Astrocyte of the hippocampus (primary cell): ENCODE measurements around the gene POLK.

ENCODE experiments used
- DNase-seq: peaks from one replicate; pipeline ENCODE4 v3.0.0; 2011; ENCODE audit warnings: low read depth, low spot score

Gene POLK

DNA sequence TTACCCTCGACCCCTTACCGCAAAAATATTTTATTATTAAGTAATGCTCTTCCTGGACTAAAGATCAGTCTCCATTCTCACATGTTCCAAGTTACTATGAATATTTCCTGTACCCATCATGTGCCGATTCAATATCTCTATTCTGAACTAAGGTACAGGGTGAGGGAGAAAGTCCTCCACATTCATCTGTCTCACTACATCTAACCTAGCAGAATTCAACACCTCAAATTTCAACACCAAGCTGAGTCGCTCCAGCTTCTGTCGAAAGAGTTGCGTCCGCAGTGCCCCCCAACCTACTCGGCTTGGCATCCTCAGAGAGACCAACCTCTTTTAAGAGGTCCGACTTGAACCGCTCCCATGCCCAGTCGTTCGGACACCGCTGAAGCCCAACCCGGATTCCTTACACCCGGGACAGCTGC, 1.3 kb upstream of the POLK start:
- no peak for DNase-seq

- DNase-seq = peak; percentile 63
Measured at GRCh38 chr5:75510836-75511434, 756 bp upstream of the POLK start.

DNA sequence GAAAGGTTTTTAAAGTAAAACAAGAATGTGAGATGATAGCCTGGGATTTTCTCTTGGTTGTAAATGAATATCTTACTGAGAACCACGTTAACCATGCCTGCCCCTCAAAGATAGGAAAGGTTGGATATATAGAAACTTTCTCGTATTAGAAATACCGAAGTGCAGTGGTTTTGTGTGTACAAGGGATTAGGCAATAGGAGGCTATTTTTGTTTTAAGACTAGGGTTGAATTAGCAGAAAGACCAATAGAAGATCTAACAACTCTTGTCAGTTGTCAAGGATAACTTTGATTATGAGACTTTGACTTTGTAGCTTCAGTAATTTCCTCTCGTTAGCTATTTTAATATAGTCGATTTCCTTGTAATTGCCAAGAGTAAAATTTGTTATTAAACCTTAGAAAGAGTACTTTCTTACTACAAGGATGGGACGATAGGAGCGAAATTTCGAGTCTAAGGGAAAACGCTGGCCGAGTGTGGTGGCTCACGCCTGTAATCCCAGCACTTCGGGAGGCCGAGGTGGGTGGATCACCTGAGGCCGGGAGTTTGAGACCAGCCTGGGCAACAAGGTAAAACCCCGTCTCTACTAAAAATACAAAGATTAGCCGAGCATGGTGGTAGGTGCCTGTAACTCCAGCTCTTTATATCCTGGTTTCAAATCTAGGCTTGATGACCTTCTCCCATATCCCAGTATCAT, 838 bp downstream of the POLK start:
- no peak for DNase-seq

- DNase-seq = no peak
Measured at GRCh38 chr5:75513841-75514240, 2.1 kb downstream of the POLK start.

DNA sequence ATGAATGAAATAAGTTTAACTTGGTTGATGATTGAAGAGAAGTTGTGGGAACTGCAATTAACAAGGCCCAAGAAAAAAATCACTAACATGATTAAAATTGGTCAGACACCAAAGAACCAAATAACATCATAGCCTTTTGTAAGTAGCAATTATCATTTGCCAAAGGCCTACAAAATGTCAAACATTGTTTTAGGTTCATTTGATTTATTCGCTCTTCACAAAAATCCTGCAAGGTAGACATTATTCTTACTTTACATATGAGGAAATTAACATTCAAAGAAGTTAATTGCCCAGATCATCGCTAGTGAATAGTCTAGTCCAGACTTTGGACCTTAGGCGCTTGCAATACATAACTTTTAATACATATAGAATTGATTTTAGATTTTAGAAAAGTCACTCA, 2.6 kb downstream of the POLK start:
- DNase-seq = no peak

GRCh38 chr5:75519761-75520160, 8.1 kb downstream of the POLK start:
- DNase-seq = no peak

GRCh38 chr5:75521195-75521594, 9.5 kb downstream of the POLK start:
- no peak for DNase-seq

DNA sequence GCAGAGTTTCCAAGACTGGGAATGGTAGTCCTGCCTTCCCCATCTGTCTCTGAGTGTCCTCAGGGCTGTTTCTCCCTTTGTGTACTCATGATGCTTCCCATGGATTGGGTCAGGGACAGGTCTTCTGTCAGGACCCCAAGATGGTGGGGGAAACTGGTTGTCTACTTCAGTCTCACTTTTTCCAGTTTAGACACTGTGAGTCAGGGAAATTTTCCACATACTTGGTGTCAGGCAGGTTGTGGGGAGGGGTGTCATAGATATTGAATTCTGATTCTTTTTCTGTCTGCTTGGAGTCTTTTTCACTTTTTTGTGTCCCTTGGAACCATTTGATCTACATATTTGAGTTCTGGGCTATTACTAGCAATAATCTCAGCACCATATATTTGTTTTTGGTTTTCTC, 10.3 kb downstream of the POLK start:
- DNase-seq = peak; percentile 31

GRCh38 chr5:75522542-75522941, 10.9 kb downstream of the POLK start:
- no peak for DNase-seq

GRCh38 chr5:75523275-75523674, 11.6 kb downstream of the POLK start:
- no peak for DNase-seq

DNA sequence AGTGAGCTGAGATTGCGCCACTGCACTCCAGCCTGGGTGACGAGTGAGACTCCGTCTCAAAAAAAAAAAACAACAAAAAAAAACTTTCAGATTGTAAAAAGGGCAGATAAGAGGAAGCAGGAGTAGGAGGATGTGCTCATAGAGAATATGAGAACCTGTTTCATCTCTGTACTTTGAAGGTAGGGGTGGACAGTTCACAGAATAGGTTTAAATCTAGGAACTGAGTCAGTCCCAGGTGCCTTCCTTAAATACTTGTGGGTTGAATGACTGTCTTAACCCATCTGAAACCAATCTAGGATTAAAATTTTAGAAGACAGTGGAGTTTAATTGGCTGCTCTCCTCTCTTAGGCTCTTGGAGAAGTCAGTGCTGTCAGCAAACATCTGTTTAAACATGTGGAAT, 12.4 kb downstream of the POLK start:
- no peak for DNase-seq

GRCh38 chr5:75524591-75524990, 12.9 kb downstream of the POLK start:
- DNase-seq = no peak

GRCh38 chr5:75525344-75525743, 13.7 kb downstream of the POLK start:
- DNase-seq = no peak

- DNase-seq = no peak
Measured at GRCh38 chr5:75526070-75526469, 14.4 kb downstream of the POLK start.

GRCh38 chr5:75529185-75529584, 17.5 kb downstream of the POLK start:
- DNase-seq = no peak

GRCh38 chr5:75532190-75532589, 20.5 kb downstream of the POLK start:
- no peak for DNase-seq

DNA sequence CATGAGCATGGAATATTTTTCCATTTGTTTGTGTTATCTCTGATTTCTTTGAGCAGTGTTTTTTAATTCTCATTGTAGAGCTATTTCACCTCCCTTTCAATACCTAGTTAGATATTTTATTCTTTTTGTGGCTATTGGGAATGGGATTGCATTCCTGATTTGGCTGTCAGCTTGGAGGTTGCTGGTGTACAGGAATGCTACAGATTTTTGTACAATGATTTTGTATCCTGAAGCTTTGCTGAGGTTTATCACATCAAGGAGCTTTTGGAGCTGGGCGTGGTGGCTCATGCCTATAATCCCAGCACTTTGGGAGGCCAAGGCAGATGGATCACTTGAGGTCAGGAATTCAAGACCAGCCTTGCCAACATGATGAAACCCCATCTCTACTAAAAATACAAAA, 22.0 kb downstream of the POLK start:
- DNase-seq = peak; percentile 74

DNA sequence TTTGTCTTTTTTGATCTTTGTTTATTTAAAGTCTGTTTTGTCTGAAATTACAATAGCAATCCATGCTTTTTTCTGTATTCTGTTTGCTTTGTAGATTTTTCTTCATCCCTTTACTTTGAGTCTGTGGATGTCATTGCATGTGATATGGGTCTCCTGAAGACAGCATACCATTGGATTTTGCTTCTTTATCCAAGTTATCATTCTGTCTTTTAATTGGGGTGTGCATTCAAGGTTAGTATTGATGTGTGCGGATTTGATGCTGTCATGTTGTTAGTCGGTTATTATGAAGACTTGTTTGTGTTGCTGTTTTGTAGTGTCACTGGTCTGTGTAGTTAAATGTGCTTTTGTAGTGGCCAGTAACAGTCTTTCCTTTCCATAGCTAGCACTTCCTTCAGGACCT, 23.0 kb downstream of the POLK start:
- DNase-seq = no peak

DNA sequence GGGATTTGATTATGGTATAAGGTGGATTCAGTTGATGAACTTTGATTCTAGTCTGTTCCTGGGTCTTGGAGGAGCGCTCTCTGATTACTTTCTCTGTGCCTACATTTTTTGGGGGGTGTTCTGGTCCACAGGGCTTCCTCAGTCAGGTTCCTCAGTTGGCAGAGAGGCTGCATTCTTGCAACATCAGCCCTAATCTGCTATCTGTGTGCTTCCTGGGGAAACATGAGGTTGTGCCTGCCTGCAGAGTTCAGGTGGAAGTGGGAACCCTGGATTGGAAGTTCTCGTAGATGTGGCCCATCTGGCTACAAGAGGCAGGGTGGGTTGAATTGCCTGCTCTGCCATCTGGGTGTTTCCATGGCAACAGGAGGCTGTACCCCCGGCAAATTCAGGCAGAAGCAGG, 24.5 kb downstream of the POLK start:
- DNase-seq = no peak

DNA sequence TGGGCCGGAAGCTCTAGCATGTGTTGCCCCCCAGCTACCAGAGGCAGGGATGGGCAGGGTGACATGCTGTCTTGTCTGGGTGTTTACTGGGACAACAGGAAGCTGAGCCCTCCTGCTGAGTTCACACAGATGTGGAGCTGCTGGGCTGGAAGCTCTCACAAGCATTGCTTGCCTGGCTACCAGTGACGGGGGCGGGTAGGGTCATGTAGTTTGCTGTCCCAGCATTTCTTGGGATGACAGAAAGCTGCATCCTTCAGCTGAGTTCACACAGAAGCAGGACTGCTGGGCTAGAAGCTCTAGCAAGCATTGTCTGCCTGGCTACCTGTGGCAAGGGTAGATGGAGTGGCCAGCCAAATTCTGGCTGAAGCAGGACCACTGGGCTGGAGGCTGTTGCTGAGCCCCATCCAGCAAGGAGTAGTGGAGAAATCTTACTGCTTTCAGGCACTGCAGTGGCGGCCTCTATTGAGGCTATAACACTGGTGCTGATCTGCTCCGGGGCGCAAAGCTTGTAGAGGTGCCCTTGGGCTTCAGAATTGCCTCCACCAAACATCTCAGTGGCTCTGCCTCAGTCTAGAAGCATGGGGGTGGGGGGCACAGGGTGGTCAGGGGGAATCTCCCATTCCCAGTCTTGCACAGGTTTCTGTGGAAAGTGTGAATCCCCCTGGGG, 25.1 kb downstream of the POLK start:
- DNase-seq = no peak

DNA sequence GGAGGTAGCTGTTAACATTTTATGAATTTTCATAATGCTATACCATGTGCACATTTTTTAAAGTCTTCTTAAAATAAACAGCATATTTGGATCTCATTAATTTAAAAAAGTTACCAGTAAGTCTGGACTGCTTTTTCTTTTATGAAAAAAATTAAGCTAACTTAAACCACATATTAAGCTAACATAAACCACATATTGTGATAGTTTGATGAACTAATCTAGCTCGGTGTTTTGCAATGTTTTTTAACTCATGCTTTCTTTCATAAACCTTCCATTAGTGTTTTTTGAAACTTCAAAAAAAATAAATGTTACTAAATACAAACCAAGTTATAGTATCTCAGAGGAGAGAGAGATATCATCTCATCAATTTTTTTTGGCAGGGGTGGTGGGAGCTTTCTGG, 26.5 kb downstream of the POLK start:
- no peak for DNase-seq

- no peak for DNase-seq
Measured at GRCh38 chr5:75545131-75545530, 33.4 kb downstream of the POLK start.

GRCh38 chr5:75546830-75547229, 35.1 kb downstream of the POLK start:
- no peak for DNase-seq
